ENCODE measurements around the gene MKS1.

Gene MKS1

GRCh38 chr17:58219007-58219788, at the start of gene MKS1:
MKS1 (minus strand) TSS chr17:58219255; CDS start chr17:58219230, 25 bp downstream.
- peak; percentile 87 for DNase-seq (ENCODE audit: low spot score)

GRCh38 chr17:58268326-58268725, 49.3 kb upstream of the MKS1 start:
- no peak for DNase-seq (ENCODE audit: low spot score)

- no peak for DNase-seq (ENCODE audit: low spot score)
These were observed 48.6 kb upstream of the MKS1 start for GRCh38 chr17:58267347-58268324.

- DNase-seq (ENCODE audit: low spot score) = no peak
These were observed 47.1 kb upstream of the MKS1 start for GRCh38 chr17:58265902-58266875.

GRCh38 chr17:58265271-58265670, 46.2 kb upstream of the MKS1 start:
- DNase-seq (ENCODE audit: low spot score) = no peak

- DNase-seq (ENCODE audit: low spot score) = no peak
These were observed 45.5 kb upstream of the MKS1 start for GRCh38 chr17:58264407-58265103.

GRCh38 chr17:58263773-58264172, 44.7 kb upstream of the MKS1 start:
- DNase-seq (ENCODE audit: low spot score) = no peak

- no peak for DNase-seq (ENCODE audit: low spot score)
These were observed 43.1 kb upstream of the MKS1 start for GRCh38 chr17:58262149-58262548.

GRCh38 chr17:58254803-58255202, 35.7 kb upstream of the MKS1 start:
- no peak for DNase-seq (ENCODE audit: low spot score)

- DNase-seq (ENCODE audit: low spot score) = no peak
These were observed 34.0 kb upstream of the MKS1 start for GRCh38 chr17:58253082-58253481.

- no peak for DNase-seq (ENCODE audit: low spot score)
These were observed 33.1 kb upstream of the MKS1 start for GRCh38 chr17:58252141-58252540.

GRCh38 chr17:58250344-58251011, 31.4 kb upstream of the MKS1 start:
- DNase-seq (ENCODE audit: low spot score) = no peak

GRCh38 chr17:58249270-58250133, 30.4 kb upstream of the MKS1 start:
- peak; percentile 28 for DNase-seq (ENCODE audit: low spot score)

GRCh38 chr17:58248955-58249269, 29.9 kb upstream of the MKS1 start:
- no peak for DNase-seq (ENCODE audit: low spot score)

- no peak for DNase-seq (ENCODE audit: low spot score)
These were observed 28.7 kb upstream of the MKS1 start for GRCh38 chr17:58247511-58248363.

GRCh38 chr17:58246781-58247180, 27.7 kb upstream of the MKS1 start:
- DNase-seq (ENCODE audit: low spot score) = no peak

GRCh38 chr17:58246104-58246740, 27.2 kb upstream of the MKS1 start:
- DNase-seq (ENCODE audit: low spot score) = no peak

- no peak for DNase-seq (ENCODE audit: low spot score)
These were observed 26.5 kb upstream of the MKS1 start for GRCh38 chr17:58245428-58246103.
